ENCODE data around the gene CTBP2. TPM values are rescaled to one million over a fixed set of nuclear protein-coding genes. Genes with fewer than 3 reads are reported as not detected.

CTBP2 gene
- total and polyA plus RNA-seq, 10 of the 15 experiments (the other 5 are each of a cell fraction or from before 2014, with no cell fraction given) = 0.02 to 0.72 (median 0.06) TPM; not detected in 2

GRCh38 chr10:125071008-125071407 lies 89.4 kb downstream of the CTBP2 start (continued):
- TF ChIP-seq, protein P1, sequence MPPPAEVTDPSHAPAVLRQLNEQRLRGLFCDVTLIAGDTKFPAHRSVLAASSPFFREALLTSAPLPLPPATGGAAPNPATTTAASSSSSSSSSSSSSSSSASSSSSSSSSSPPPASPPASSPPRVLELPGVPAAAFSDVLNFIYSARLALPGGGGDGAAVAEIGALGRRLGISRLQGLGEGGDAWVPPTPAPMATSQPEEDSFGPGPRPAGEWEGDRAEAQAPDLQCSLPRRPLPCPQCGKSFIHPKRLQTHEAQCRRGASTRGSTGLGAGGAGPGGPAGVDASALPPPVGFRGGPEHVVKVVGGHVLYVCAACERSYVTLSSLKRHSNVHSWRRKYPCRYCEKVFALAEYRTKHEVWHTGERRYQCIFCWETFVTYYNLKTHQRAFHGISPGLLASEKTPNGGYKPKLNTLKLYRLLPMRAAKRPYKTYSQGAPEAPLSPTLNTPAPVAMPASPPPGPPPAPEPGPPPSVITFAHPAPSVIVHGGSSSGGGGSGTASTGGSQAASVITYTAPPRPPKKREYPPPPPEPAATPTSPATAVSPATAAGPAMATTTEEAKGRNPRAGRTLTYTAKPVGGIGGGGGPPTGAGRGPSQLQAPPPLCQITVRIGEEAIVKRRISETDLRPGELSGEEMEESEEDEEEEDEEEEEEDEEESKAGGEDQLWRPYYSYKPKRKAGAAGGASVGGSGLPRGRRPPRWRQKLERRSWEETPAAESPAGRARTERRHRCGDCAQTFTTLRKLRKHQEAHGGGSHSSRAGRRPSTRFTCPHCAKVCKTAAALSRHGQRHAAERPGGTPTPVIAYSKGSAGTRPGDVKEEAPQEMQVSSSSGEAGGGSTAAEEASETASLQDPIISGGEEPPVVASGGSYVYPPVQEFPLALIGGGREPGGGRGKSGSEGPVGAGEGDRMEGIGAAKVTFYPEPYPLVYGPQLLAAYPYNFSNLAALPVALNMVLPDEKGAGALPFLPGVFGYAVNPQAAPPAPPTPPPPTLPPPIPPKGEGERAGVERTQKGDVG (CRISPR knock-in tag; IDR thresholded peaks at IDR 0.05) = no peak
- TF ChIP-seq ETV6 (conservative IDR thresholded peaks at IDR 0.05 in 1 of 2, IDR thresholded peaks at IDR 0.05 in 1 of 2; ENCODE audit: borderline replicate concordance in 1 of 2, low read depth in 1 of 2) (no peak), DPF2 (IDR thresholded peaks at IDR 0.05) (no peak), MXI1 (IDR thresholded peaks at IDR 0.05; ENCODE audit: low read depth, low read length) (no peak), MEF2B (IDR thresholded peaks at IDR 0.05; ENCODE audit: partially characterized antibody, poor library complexity, severe bottlenecking) (no peak)

- RAD21 ChIA-PET (ENCODE audit: unreplicated experiment) = no interaction called here
- in situ Hi-C loops (cut with MboI) (loop anchor here (10.0 kb wide), 1 partner anchor 964 kb away; no protein-coding TSS in a partner anchor), intact Hi-C loops (cut with micrococcal nuclease; ENCODE audit: unreplicated experiment) (loop anchor here (5.0 kb wide), 1 partner anchor 134 kb away; no protein-coding TSS in a partner anchor)
- Histone ChIP-seq H3K27me3 (replicated peaks in 1 of 2; ENCODE audit: control insufficient read depth in 2 of 2, insufficient read depth in 2 of 2, low read length in 1 of 2) (peaks cover 3 to 5% of the 10 kb centered on the region in 2 experiments), H3K4me1 (ENCODE audit: control insufficient read depth, insufficient read depth, low read length) (peaks cover 18% of the 10 kb centered on the region), H3K36me3 (ENCODE audit: control insufficient read depth in 2 of 2, insufficient read depth in 2 of 2, low read length in 1 of 2) (no peaks in the 10 kb centered on the region), H3K27ac (ENCODE audit: control insufficient read depth, insufficient read depth) (no peak overlapping the region), H3K79me2 (ENCODE audit: control insufficient read depth, insufficient read depth, low read length) (no peaks in the 10 kb centered on the region), H3K4me3 (no peak overlapping the region), H3K9me3 (replicated peaks; ENCODE audit: control insufficient read depth, insufficient read depth, low read length) (peaks cover 3% of the 10 kb centered on the region; the same call in 2 of the 3 replicates), H2AFZ (ENCODE audit: control insufficient read depth, low read depth, low read length) (no peak overlapping the region), H4K20me1 (ENCODE audit: control insufficient read depth, insufficient read depth) (0 out of 2 replicates have a peak, but pooled peaks cover 8% of the 10 kb centered on the region), H3K4me2 (ENCODE audit: control insufficient read depth, insufficient read depth) (no peak overlapping the region), H3K9ac (ENCODE audit: control insufficient read depth, insufficient read depth, low read length) (no peak overlapping the region)
- ATAC-seq = no peak
- FAIRE-seq = no peak
- no peak for DNase-seq (ENCODE audit: low read depth, low spot score)
- no TSS peak for BruUV-seq (replicated peaks)
- 47% methylated on average over 2 of the region's 2 CpGs for WGBS (ENCODE audit: insufficient coverage, insufficient replicate concordance, low lambda C conversion rate, missing lambda C conversion rate)
- CTCF ChIA-PET = no interaction called here
- POLR2A ChIA-PET = no interaction called here
- SMC1A ChIA-PET (ENCODE audit: uncharacterized antibody, unreplicated experiment) = no interaction called here
- TF ChIP-seq BMI1 (IDR thresholded peaks at IDR 0.05; ENCODE audit: borderline replicate concordance) (no peak), BACH1 (IDR thresholded peaks at IDR 0.05; ENCODE audit: borderline replicate concordance) (no peak), TCF7 (IDR thresholded peaks at IDR 0.05; ENCODE audit: borderline replicate concordance) (no peak), HDAC2 (IDR thresholded peaks at IDR 0.05) (no peak), JUNB (IDR thresholded peaks at IDR 0.05) (no peak), NFYA (IDR thresholded peaks at IDR 0.05; ENCODE audit: borderline replicate concordance, low read depth, low read length) (no peak), EGR1 (IDR thresholded peaks at IDR 0.05; ENCODE audit: borderline replicate concordance in 1 of 2, low read depth in 2 of 2, low read length in 2 of 2) (no peak), BHLHE40 (IDR thresholded peaks at IDR 0.05; ENCODE audit: borderline replicate concordance in 1 of 2, low read depth in 2 of 2, low read length in 1 of 2) (no peak), MEF2B (IDR thresholded peaks at IDR 0.05; ENCODE audit: partially characterized antibody, poor library complexity, severe bottlenecking) (no peak), STAT3 (IDR thresholded peaks at IDR 0.05; ENCODE audit: low read depth, low read length) (no peak), TCF12 (IDR thresholded peaks at IDR 0.05; ENCODE audit: low read depth, low read length) (no peak), SMAD1 (IDR thresholded peaks at IDR 0.05; ENCODE audit: low read depth, partially characterized antibody) (no peak)
- TF ChIP-seq, protein P2, sequence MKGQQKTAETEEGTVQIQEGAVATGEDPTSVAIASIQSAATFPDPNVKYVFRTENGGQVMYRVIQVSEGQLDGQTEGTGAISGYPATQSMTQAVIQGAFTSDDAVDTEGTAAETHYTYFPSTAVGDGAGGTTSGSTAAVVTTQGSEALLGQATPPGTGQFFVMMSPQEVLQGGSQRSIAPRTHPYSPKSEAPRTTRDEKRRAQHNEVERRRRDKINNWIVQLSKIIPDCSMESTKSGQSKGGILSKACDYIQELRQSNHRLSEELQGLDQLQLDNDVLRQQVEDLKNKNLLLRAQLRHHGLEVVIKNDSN (IDR thresholded peaks at IDR 0.05; ENCODE audit: borderline replicate concordance, extremely low read length, insufficient read depth, low read depth, low read length) = no peak
Measured at GRCh38 chr10:125068406-125068805, 92.0 kb downstream of the CTBP2 start.

All from GM12878 (cell line).